Gastrocnemius medialis (tissue), 4 donors: ENCODE measurements around the gene PDE4B. TPM values are rescaled to one million over a fixed set of nuclear protein-coding genes. Genes with fewer than 3 reads are reported as not detected.
"Not testable (repeated sequence)": the region's sequence is repeated elsewhere in the genome, so short reads cannot be mapped to it uniquely, and the experiment has no call there.

Experiments used
- ATAC-seq, 2 donors: fragments of 150-250 bp; one replicate each; pipeline ENCODE4 v1.9.1; 2016
- DNase-seq, 2 donors: peaks; one replicate each; pipeline ENCODE4 v3.0.0-alpha.2; 2019
- H3K27ac ChIP-seq, 4 donors: fragments of 200-600 bp; sonication (generic); 1 replicate in 1 of 4; 2 replicates in 3 of 4; pipeline ENCODE4 v1.5.1; 2016 to 2018; ENCODE audit warnings: mild to moderate bottlenecking in 2 of 4, moderate library complexity in 1 of 4
- H3K27me3 ChIP-seq, 3 donors: fragments of 200-600 bp; sonication (generic) in 2 of 3; 1 replicate in 1 of 3; 2 replicates in 2 of 3; pipeline versions ENCODE4 v1.5.1 to v1.6.0; 2016 to 2019; ENCODE audit warnings: mild to moderate bottlenecking in 1 of 3, moderate library complexity in 1 of 3
- H3K36me3 ChIP-seq, 2 donors: fragments of 200-600 bp; sonication (generic) in 1 of 2; one replicate each; pipeline ENCODE4 v1.5.1; 2017 to 2018
- H3K4me1 ChIP-seq, 2 donors: fragments of 200-600 bp; sonication (generic) in 1 of 2; one replicate each; pipeline ENCODE4 v1.5.1; 2016 to 2017; ENCODE audit warnings: mild to moderate bottlenecking in 2 of 2
- H3K4me3 ChIP-seq, 4 donors: fragments of 200-600 bp; sonication (generic) in 3 of 4; 1 replicate in 1 of 4; 2 replicates in 3 of 4; pipeline ENCODE4 v1.5.1; 2016 to 2019; ENCODE audit warnings: mild to moderate bottlenecking in 2 of 4
- H3K9me3 ChIP-seq, 3 donors: fragments of 200-600 bp; sonication (generic) in 2 of 3; 1 replicate in 1 of 3; 2 replicates in 2 of 3; pipeline ENCODE4 v1.5.1; 2016 to 2019
- POLR2A ChIP-seq, 2 donors: fragments of 450-650 bp; IDR thresholded peaks; one replicate each; pipeline ENCODE4 v1.6.1; 2017; ENCODE audit warnings: antibody characterized with exemption in 2 of 2, mild to moderate bottlenecking in 2 of 2, moderate library complexity in 2 of 2
- in situ Hi-C, 4 donors: fragments of 200-750 bp; cut with MboI; loops; one replicate each; pipeline versions ENCODE4 v1.15.0 to v1.8.0; 2017; ENCODE audit warnings: low sequenced_read_pairs in 4 of 4
- intact Hi-C: fragments of 100-400 bp; cut with DNase I; formaldehyde crosslinking; loops from one replicate; pipeline ENCODE4 v1.15.1; 2023; ENCODE audit warnings: low total_unique reads
- total RNA-seq, 4 donors: library from RNA; depleted of rRNA; stranded (reverse); fragments of >200 nt; gene quantifications; one replicate each; pipeline versions ENCODE4 v1.1.0 to v1.2.3, GENCODE V29; 2016
- TF ChIP-seq, protein P1 (sequence below), 5 experiments: fragments of 450-650 bp in 3 of 5; fragments of 200-600 bp in 2 of 5; sonication (generic) in 2 of 5; IDR thresholded peaks in 4 of 5; conservative IDR thresholded peaks in 1 of 5; 1 replicate in 4 of 5; 2 replicates in 1 of 5; pipeline ENCODE4 v1.5.1; 2016 to 2019; ENCODE audit warnings: antibody characterized with exemption in 5 of 5, mild to moderate bottlenecking in 3 of 5, moderate library complexity in 3 of 5

The PDE4B gene
- total RNA-seq, 4 donors from 2014 or later, result 4.5 to 8.5 (median 7.9) TPM

DNA sequence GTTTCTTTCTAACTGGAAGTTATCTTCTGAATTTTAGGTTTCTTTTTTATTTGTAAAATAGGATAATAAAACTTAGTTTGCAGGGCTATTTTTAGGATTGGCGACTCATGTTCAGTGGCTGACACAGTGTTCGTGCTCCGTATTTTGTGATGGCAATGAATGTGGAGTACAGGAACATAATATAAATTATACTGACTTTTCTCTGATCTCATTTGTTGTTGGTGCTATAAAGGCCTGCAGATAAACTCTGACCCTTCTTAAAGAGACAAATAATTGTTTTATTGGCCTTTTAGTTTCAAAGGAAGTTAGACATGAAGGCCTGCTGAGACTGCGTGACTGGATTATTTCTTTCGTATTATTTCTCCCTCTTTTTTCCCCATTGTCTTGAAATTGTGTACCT, 339.6 kb downstream of the PDE4B start:
- ATAC-seq, result no peak
- Histone ChIP-seq H3K36me3 (no peaks in the 10 kb centered on the region), H3K4me3 (no peak overlapping the region), H3K9me3 (no peaks in the 10 kb centered on the region), H3K27me3 (no peaks in the 10 kb centered on the region), H3K27ac (no peak overlapping the region), H3K4me1 (no peaks in the 10 kb centered on the region)
- no peak for TF ChIP-seq POLR2A (IDR thresholded peaks at IDR 0.05)
- TF ChIP-seq, protein P1, sequence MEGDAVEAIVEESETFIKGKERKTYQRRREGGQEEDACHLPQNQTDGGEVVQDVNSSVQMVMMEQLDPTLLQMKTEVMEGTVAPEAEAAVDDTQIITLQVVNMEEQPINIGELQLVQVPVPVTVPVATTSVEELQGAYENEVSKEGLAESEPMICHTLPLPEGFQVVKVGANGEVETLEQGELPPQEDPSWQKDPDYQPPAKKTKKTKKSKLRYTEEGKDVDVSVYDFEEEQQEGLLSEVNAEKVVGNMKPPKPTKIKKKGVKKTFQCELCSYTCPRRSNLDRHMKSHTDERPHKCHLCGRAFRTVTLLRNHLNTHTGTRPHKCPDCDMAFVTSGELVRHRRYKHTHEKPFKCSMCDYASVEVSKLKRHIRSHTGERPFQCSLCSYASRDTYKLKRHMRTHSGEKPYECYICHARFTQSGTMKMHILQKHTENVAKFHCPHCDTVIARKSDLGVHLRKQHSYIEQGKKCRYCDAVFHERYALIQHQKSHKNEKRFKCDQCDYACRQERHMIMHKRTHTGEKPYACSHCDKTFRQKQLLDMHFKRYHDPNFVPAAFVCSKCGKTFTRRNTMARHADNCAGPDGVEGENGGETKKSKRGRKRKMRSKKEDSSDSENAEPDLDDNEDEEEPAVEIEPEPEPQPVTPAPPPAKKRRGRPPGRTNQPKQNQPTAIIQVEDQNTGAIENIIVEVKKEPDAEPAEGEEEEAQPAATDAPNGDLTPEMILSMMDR (IDR thresholded peaks at IDR 0.05 in 4 of 5, conservative IDR thresholded peaks at IDR 0.05 in 1 of 5), result no peak
- intact Hi-C loops, result no loop called here
- DNase-seq, result no peak
- in situ Hi-C loops, result no loop called here

DNA sequence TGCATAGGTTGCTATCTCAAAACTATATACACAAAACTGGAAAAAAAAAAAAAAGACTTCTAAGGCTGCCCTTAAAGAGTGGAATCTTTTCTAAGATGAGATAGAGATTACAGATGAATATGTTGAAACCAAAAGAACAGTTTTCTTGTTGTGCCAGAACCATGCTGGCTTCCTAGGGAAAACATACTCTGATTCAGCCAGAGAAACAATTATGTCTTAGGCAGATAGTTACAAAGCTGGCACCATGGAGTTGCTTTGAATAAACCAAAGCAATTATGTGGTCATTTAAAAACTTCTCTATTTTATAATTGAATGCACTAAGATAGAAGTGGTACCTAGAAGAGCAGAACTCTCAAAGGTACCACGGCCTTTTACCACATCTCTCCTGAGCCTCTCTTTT, 341.3 kb downstream of the PDE4B start:
- DNase-seq (no peak), ATAC-seq (no peak)
- Histone ChIP-seq H3K36me3 (no peaks in the 10 kb centered on the region), H3K27ac (no peak overlapping the region), H3K9me3 (no peaks in the 10 kb centered on the region), H3K4me3 (no peak overlapping the region), H3K4me1 (no peaks in the 10 kb centered on the region), H3K27me3 (no peaks in the 10 kb centered on the region)
- intact Hi-C loops (no loop called here), in situ Hi-C loops (no loop called here)
- no peak for TF ChIP-seq POLR2A (IDR thresholded peaks at IDR 0.05)
- TF ChIP-seq, protein P1 (IDR thresholded peaks at IDR 0.05 in 4 of 5, conservative IDR thresholded peaks at IDR 0.05 in 1 of 5), result no peak

DNA sequence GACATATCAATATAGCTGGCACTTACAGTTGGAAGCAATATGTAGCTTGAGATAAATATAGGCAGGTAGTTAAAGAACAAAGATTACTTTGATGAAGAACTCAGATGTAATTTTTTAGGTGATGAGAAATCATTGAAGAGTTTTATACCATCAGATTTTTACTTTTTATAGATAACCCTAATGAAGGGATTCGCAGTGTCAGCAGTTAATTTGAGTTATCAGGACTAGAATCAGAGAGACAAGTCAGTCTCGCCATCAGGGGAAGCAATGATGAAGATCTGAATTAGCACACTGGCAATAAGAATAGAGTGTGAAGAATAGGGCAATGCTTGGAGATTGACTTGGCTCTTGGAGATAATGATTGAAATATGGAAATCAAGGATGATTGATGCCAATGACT, 342.5 kb downstream of the PDE4B start:
- ATAC-seq (no peak), DNase-seq (no peak)
- Histone ChIP-seq H3K36me3 (no peaks in the 10 kb centered on the region), H3K27me3 (no peaks in the 10 kb centered on the region), H3K27ac (no peak overlapping the region), H3K9me3 (no peaks in the 10 kb centered on the region), H3K4me3 (no peak overlapping the region), H3K4me1 (no peaks in the 10 kb centered on the region)
- TF ChIP-seq, protein P1 (IDR thresholded peaks at IDR 0.05 in 4 of 5, conservative IDR thresholded peaks at IDR 0.05 in 1 of 5), result no peak
- TF ChIP-seq POLR2A (IDR thresholded peaks at IDR 0.05), result no peak
- in situ Hi-C loops, result no loop called here
- intact Hi-C loops, result no loop called here

DNA sequence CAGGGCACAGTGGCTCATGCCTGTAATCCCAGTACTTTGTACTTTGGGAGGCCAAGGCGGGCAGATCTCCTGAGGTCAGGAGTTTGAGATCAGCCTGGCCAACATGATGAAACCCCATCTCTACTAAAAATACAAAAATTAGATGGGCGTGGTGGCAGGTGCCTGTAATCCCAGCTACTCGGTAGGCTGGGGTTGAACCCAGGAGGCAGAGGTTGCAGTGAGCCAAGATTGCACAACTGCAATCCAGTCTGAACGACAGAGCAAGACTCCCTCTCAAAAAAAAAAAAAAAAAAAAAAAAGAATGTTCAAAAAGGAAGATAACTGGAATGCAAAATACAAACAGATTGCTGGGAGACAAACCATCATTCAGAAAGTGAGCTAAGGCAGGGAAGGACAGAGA, 343.7 kb downstream of the PDE4B start:
- H3K27ac ChIP-seq, DNase-seq, H3K4me1 ChIP-seq, H3K27me3 ChIP-seq, intact Hi-C loops, H3K4me3 ChIP-seq, ATAC-seq, H3K9me3 ChIP-seq, H3K36me3 ChIP-seq, in situ Hi-C loops: not testable (repeated sequence)

DNA sequence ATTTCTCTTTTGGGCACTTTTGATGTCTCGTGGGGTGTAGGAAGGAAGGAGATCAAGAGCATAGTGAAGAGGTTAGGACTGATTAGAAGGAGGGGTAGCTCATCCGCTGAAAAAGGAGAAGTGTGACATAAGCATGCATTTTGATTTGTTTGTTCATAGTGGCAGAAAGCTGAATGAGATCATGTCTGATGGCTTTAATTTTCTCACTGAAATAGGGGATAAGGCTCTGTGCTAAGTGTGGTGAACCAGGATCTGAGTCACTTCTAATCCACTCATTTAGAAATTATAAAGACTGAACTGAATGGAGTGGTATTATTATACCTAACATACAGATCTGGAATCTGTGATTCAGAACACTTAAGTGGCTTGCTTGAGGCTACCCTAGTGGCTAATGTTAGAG, 344.5 kb downstream of the PDE4B start:
- H3K27ac ChIP-seq, result no peak overlapping the region
- no peak for DNase-seq
- no peaks in the 10 kb centered on the region for H3K9me3 ChIP-seq
- no peaks in the 10 kb centered on the region for H3K36me3 ChIP-seq
- in situ Hi-C loops, result no loop called here
- ATAC-seq, result no peak
- TF ChIP-seq, protein P1 (IDR thresholded peaks at IDR 0.05 in 4 of 5, conservative IDR thresholded peaks at IDR 0.05 in 1 of 5), result no peak
- no peak for TF ChIP-seq POLR2A (IDR thresholded peaks at IDR 0.05)
- no peaks in the 10 kb centered on the region for H3K27me3 ChIP-seq
- H3K4me1 ChIP-seq, result no peaks in the 10 kb centered on the region
- H3K4me3 ChIP-seq, result no peak overlapping the region
- intact Hi-C loops, result no loop called here
